NCI-H1436 treated with DMSO at 0.1 percent for 48 hours (cell line): ENCODE measurements around the gene CHCHD6.
A peak's percentile ranks its signal among the peaks of the same experiment; 100 is the strongest.

Experiments
- DNase-seq: peaks from one replicate; lab custom pipeline; 2025; lab: John Stamatoyannopoulos, UW

CHCHD6 gene

GRCh38 chr3:126668450-126669401 is 35.3 kb upstream of the CHCHD6 start:
- no peak for DNase-seq

GRCh38 chr3:126671521-126671920 is 32.5 kb upstream of the CHCHD6 start:
- no peak for DNase-seq

GRCh38 chr3:126672340-126672739 is 31.7 kb upstream of the CHCHD6 start:
- DNase-seq = no peak

GRCh38 chr3:126672741-126673140 is 31.3 kb upstream of the CHCHD6 start:
- DNase-seq = no peak

GRCh38 chr3:126676919-126677705 is 26.9 kb upstream of the CHCHD6 start:
- DNase-seq = no peak

GRCh38 chr3:126677862-126678503 is 26.1 kb upstream of the CHCHD6 start:
- DNase-seq = no peak

GRCh38 chr3:126678693-126679317 is 25.2 kb upstream of the CHCHD6 start:
- DNase-seq = no peak

GRCh38 chr3:126679318-126679751 is 24.7 kb upstream of the CHCHD6 start:
- DNase-seq = peak; percentile 40

GRCh38 chr3:126679831-126680666 is 24.0 kb upstream of the CHCHD6 start:
- no peak for DNase-seq

- no peak for DNase-seq
Measured at GRCh38 chr3:126680667-126681055, 23.4 kb upstream of the CHCHD6 start.

- no peak for DNase-seq
Measured at GRCh38 chr3:126682009-126682408, 22.0 kb upstream of the CHCHD6 start.

- no peak for DNase-seq
Measured at GRCh38 chr3:126683069-126683468, 21.0 kb upstream of the CHCHD6 start.

- DNase-seq = no peak
Measured at GRCh38 chr3:126684218-126684751, 19.8 kb upstream of the CHCHD6 start.

GRCh38 chr3:126685021-126685420 is 19.0 kb upstream of the CHCHD6 start:
- DNase-seq = no peak

- DNase-seq = no peak
Measured at GRCh38 chr3:126685493-126685892, 18.5 kb upstream of the CHCHD6 start.

GRCh38 chr3:126691765-126692164 is 12.3 kb upstream of the CHCHD6 start:
- DNase-seq = no peak

GRCh38 chr3:126692858-126693257 is 11.2 kb upstream of the CHCHD6 start:
- no peak for DNase-seq

- DNase-seq = no peak
Measured at GRCh38 chr3:126693921-126694320, 10.1 kb upstream of the CHCHD6 start.

GRCh38 chr3:126696701-126697267 is 7.3 kb upstream of the CHCHD6 start:
- no peak for DNase-seq

GRCh38 chr3:126699011-126699410 is 5.0 kb upstream of the CHCHD6 start:
- DNase-seq = no peak
